Testis (tissue), 3 donors: ENCODE results near the gene ZFPM1. TPM values are rescaled to one million over a fixed set of nuclear protein-coding genes. Genes with fewer than 3 reads are reported as not detected.
A peak's percentile ranks its signal among the peaks of the same experiment; 100 is the strongest.

Experiments used
- DNase-seq: peaks from one replicate; pipeline ENCODE4 v3.0.0-alpha.2; 2019
- H3K27ac ChIP-seq, 2 donors: fragments of 200-600 bp; sonication (generic); one replicate each; pipeline ENCODE4 v1.5.1; 2019
- H3K27me3 ChIP-seq: fragments of 200-600 bp; sonication (generic); one replicate; pipeline ENCODE4 v1.5.1; 2019
- H3K36me3 ChIP-seq: fragments of 200-600 bp; sonication (generic); one replicate; pipeline ENCODE4 v1.5.1; 2017; ENCODE audit warnings: low read depth; ENCODE audit errors: missing control alignments
- H3K4me1 ChIP-seq: fragments of 200-600 bp; sonication (generic); one replicate; pipeline ENCODE4 v1.5.1; 2019
- H3K4me3 ChIP-seq, 2 donors: fragments of 200-600 bp; sonication (generic); one replicate each; pipeline ENCODE4 v1.5.1; 2017 to 2019
- H3K9me3 ChIP-seq: fragments of 200-600 bp; sonication (generic); one replicate; pipeline ENCODE4 v1.5.1; 2017
- CTCF ChIP-seq, 3 experiments: fragments of 450-650 bp in 2 of 3; fragments of 200-600 bp in 1 of 3; sonication (generic) in 1 of 3; IDR thresholded peaks; one replicate each; pipeline ENCODE4 v1.5.1; 2016 to 2019; ENCODE audit warnings: antibody characterized with exemption in 3 of 3, mild to moderate bottlenecking in 2 of 3, moderate library complexity in 1 of 3
- POLR2A ChIP-seq: fragments of 450-650 bp; IDR thresholded peaks from one replicate; pipeline ENCODE4 v1.6.1; 2017; ENCODE audit warnings: antibody characterized with exemption, mild to moderate bottlenecking, moderate library complexity
- WGBS, 2 donors: methylation state at CpG; one replicate each; pipeline ENCODE4 v1.1.5; 2018; 5-methylcytosine and 5-hydroxymethylcytosine counted together
- intact Hi-C: fragments of 100-400 bp; cut with DNase I; formaldehyde crosslinking; loops from one replicate; pipeline ENCODE4 v1.15.1; 2023; ENCODE audit warnings: low total_unique reads
- polyA plus RNA-seq: library from polyadenylated mRNA; stranded (reverse); fragments of 350-450 nt; fragmentation: Illumina TruSeq; extraction: RNeasy Lipid Tissue Mini Kit (QIAGEN cat#74804); gene quantifications from one replicate; pipeline ENCODE4 v1.2.3, GENCODE V29; 2014; ENCODE audit warnings: low read depth, low replicate concordance; ENCODE audit not compliant: insufficient read depth
- total RNA-seq, 2 donors: library from RNA; depleted of rRNA; stranded (reverse); fragments of >200 nt; gene quantifications; one replicate each; pipeline ENCODE4 v1.2.3, GENCODE V29; 2016

ZFPM1 gene
- total and polyA plus RNA-seq, 3 donors from 2014 or later, result 12.8 to 25.1 (median 23.9) TPM

- intact Hi-C loops, result no loop called here
- Histone ChIP-seq H3K4me1 (peaks cover 39% of the 10 kb centered on the region), H3K9me3 (no peaks in the 10 kb centered on the region), H3K36me3 (no peaks in the 10 kb centered on the region), H3K4me3 (no peak overlapping the region), H3K27ac (no peak overlapping the region), H3K27me3 (no peaks in the 10 kb centered on the region)
- WGBS, 2 donors, result 75 to 88% methylated on average over 4 to 12 of the region's 12 CpGs
- no peak for DNase-seq
- TF ChIP-seq POLR2A (no peak), CTCF (IDR thresholded peaks at IDR 0.05) (no peak)
Measured at GRCh38 chr16:88458773-88459235, 5.7 kb downstream of the ZFPM1 start.

- TF ChIP-seq POLR2A, result no peak
- TF ChIP-seq CTCF (IDR thresholded peaks at IDR 0.05), result no peak
- Histone ChIP-seq H3K36me3 (no peaks in the 10 kb centered on the region), H3K4me1 (peaks cover 42% of the 10 kb centered on the region), H3K27me3 (no peaks in the 10 kb centered on the region), H3K4me3 (no peak overlapping the region), H3K27ac (peak overlapping the region in 1 of 2 donors; percentile 36), H3K9me3 (no peaks in the 10 kb centered on the region)
- no peak for DNase-seq
- 61 to 73% methylated on average over 8 of the region's 8 CpGs for WGBS, 2 donors
- intact Hi-C loops, result no loop called here
Measured at GRCh38 chr16:88459366-88460073, 6.4 kb downstream of the ZFPM1 start.

- H3K27ac ChIP-seq, result peak overlapping the region; percentile 11 to 36
- intact Hi-C loops, result no loop called here
- H3K9me3 ChIP-seq, result no peaks in the 10 kb centered on the region
- peaks cover 46% of the 10 kb centered on the region for H3K4me1 ChIP-seq
- H3K4me3 ChIP-seq, result no peak overlapping the region
- DNase-seq, result no peak
- TF ChIP-seq CTCF (IDR thresholded peaks at IDR 0.05), result no peak
- TF ChIP-seq POLR2A, result no peak
- 81 to 94% methylated on average over 16 to 31 of the region's 32 CpGs for WGBS, 2 donors
- H3K27me3 ChIP-seq, result no peaks in the 10 kb centered on the region
- no peaks in the 10 kb centered on the region for H3K36me3 ChIP-seq
Measured at GRCh38 chr16:88460496-88461330, 7.6 kb downstream of the ZFPM1 start.

GRCh38 chr16:88461331-88462269 is 8.5 kb downstream of the ZFPM1 start:
- WGBS, 2 donors, result 53 to 55% methylated on average over 15 to 29 of the region's 30 CpGs
- no peaks in the 10 kb centered on the region for H3K9me3 ChIP-seq
- no peaks in the 10 kb centered on the region for H3K27me3 ChIP-seq
- no peak for TF ChIP-seq CTCF (IDR thresholded peaks at IDR 0.05)
- no peak overlapping the region for H3K4me3 ChIP-seq
- H3K27ac ChIP-seq, result peak overlapping the region; percentile 13 to 39
- H3K4me1 ChIP-seq, result peaks cover 42% of the 10 kb centered on the region
- intact Hi-C loops, result no loop called here
- H3K36me3 ChIP-seq, result no peaks in the 10 kb centered on the region
- peak; percentile 68 for DNase-seq
